ENCODE measurements around the gene PCDHGB2. TPM values are rescaled to one million over a fixed set of nuclear protein-coding genes. Genes with fewer than 3 reads are reported as not detected.

The PCDHGB2 gene
- total RNA-seq, 2 donors from 2014 or later, result 9.7 to 13.4 TPM

- no peak for ATAC-seq (ENCODE audit: insufficient number of reproducible peaks, low FRiP score, low read depth)
- no peak for TF ChIP-seq CTCF (IDR thresholded peaks at IDR 0.05)
- H3K36me3 ChIP-seq, result no peaks in the 10 kb centered on the region
- peak overlapping the region; percentile 60 for H3K4me3 ChIP-seq
- H3K4me1 ChIP-seq (ENCODE audit: control insufficient read depth in 1 of 2, low read depth in 2 of 2), result no peaks in the 10 kb centered on the region
- peaks cover 89% of the 10 kb centered on the region for H3K9me3 ChIP-seq
- DNase-seq (ENCODE audit: low spot score), result no peak
- H3K27ac ChIP-seq, result no peak overlapping the region
- H3K27me3 ChIP-seq (replicated peaks; ENCODE audit: insufficient read depth), result no peaks in the 10 kb centered on the region
Measured at GRCh38 chr5:141360685-141361084, 891 bp downstream of the PCDHGB2 start.

GRCh38 chr5:141362719-141363118 lies 2.9 kb downstream of the PCDHGB2 start:
- Histone ChIP-seq H3K27ac (no peak overlapping the region), H3K4me3 (no peak overlapping the region), H3K36me3 (no peaks in the 10 kb centered on the region), H3K9me3 (peaks cover 90% of the 10 kb centered on the region), H3K4me1 (ENCODE audit: control insufficient read depth in 1 of 2, low read depth in 2 of 2) (no peaks in the 10 kb centered on the region), H3K27me3 (replicated peaks; ENCODE audit: insufficient read depth) (no peaks in the 10 kb centered on the region)
- DNase-seq (ENCODE audit: low spot score) (no peak), ATAC-seq (ENCODE audit: insufficient number of reproducible peaks, low FRiP score, low read depth) (no peak)
- TF ChIP-seq CTCF (IDR thresholded peaks at IDR 0.05), result no peak

- H3K27ac ChIP-seq, result no peak within 1 kb of the TSS
- H3K9me3 ChIP-seq, result peaks cover 84% of the 10 kb centered on the region
- no peak for TF ChIP-seq CTCF (IDR thresholded peaks at IDR 0.05)
- H3K4me3 ChIP-seq, result peak within 1 kb of the TSS; percentile 3
- ATAC-seq (ENCODE audit: insufficient number of reproducible peaks, low FRiP score, low read depth) (no peak), DNase-seq (ENCODE audit: low spot score) (no peak)
- no peaks in the 10 kb centered on the region for H3K27me3 ChIP-seq (replicated peaks; ENCODE audit: insufficient read depth)
- H3K36me3 ChIP-seq, result no peaks in the 10 kb centered on the region
- H3K4me1 ChIP-seq (ENCODE audit: control insufficient read depth in 1 of 2, low read depth in 2 of 2), result no peaks in the 10 kb centered on the region
Measured at GRCh38 chr5:141363952-141364660, 4.3 kb downstream of the PCDHGB2 start, which contains the start of gene PCDHGA5. PCDHGA5 (plus strand) TSS chr5:141364162; CDS start chr5:141364331, 169 bp downstream.

GRCh38 chr5:141366016-141366896 lies 6.5 kb downstream of the PCDHGB2 start:
- DNase-seq (ENCODE audit: low spot score) (no peak), ATAC-seq (ENCODE audit: insufficient number of reproducible peaks, low FRiP score, low read depth) (no peak)
- no peaks in the 10 kb centered on the region for H3K27me3 ChIP-seq (replicated peaks; ENCODE audit: insufficient read depth)
- TF ChIP-seq CTCF (IDR thresholded peaks at IDR 0.05), result no peak
- H3K9me3 ChIP-seq, result peaks cover 85% of the 10 kb centered on the region
- peak overlapping the region; percentile 13 for H3K4me3 ChIP-seq
- no peaks in the 10 kb centered on the region for H3K36me3 ChIP-seq
- H3K4me1 ChIP-seq (ENCODE audit: control insufficient read depth in 1 of 2, low read depth in 2 of 2), result no peaks in the 10 kb centered on the region
- H3K27ac ChIP-seq, result no peak overlapping the region
